H1 (cell line): Measurements from ENCODE around the gene DHCR7. TPM values are rescaled to one million over a fixed set of nuclear protein-coding genes. Genes with fewer than 3 reads are reported as not detected.
A peak's percentile ranks its signal among the peaks of the same experiment; 100 is the strongest.

Experiments
- CTCF ChIA-PET: fragments of 300-600 bp; sonication (Branson Sonifier 250); formaldehyde crosslinking; loops from one replicate; lab custom pipeline; 2021; ENCODE audit not compliant: partially characterized antibody; lab: Charles Lee
- POLR2A ChIA-PET: fragments of 300-600 bp; sonication (Branson Sonifier 250); formaldehyde crosslinking; loops from one replicate; lab custom pipeline; 2021; ENCODE audit warnings: inconsistent platforms; ENCODE audit not compliant: partially characterized antibody; lab: Charles Lee
- DNase-seq, 2 experiments: peaks; one replicate each; pipeline versions ENCODE4 v3.0.0 to v3.0.0-alpha.2; 2010 to 2022; ENCODE audit warnings: low spot score in 2 of 2, low read depth in 1 of 2, mixed read lengths in 1 of 2
- FAIRE-seq: peaks from 2 replicates; lab custom pipeline; 2011; peaks lifted over from hg19 to GRCh38; lab: Jason Lieb, UNC
- H2AFZ ChIP-seq: 2 replicates; pipeline ENCODE4 v1.8.1; 2012; ENCODE audit warnings: low read length, inconsistent platforms
- H2AK5ac ChIP-seq: 2 replicates; pipeline ENCODE4 v1.6.1; 2013; ENCODE audit warnings: low read depth, low read length
- H2BK120ac ChIP-seq: replicated peaks from 2 replicates; pipeline ENCODE3; 2013; ENCODE audit warnings: low read depth, low read length, inconsistent platforms
- H2BK12ac ChIP-seq: 2 replicates; pipeline ENCODE4 v1.6.1; 2013; ENCODE audit warnings: low read depth, low read length
- H2BK15ac ChIP-seq: 2 replicates; pipeline ENCODE4 v1.6.1; 2013; ENCODE audit warnings: low read length
- H2BK20ac ChIP-seq: 2 replicates; pipeline ENCODE4 v1.6.1; 2013; ENCODE audit warnings: low read length
- H2BK5ac ChIP-seq: 2 replicates; pipeline ENCODE4 v1.6.1; 2013; ENCODE audit warnings: low read depth, low read length
- H3K14ac ChIP-seq: 2 replicates; pipeline ENCODE4 v1.6.1; 2013; ENCODE audit warnings: inconsistent platforms; ENCODE audit not compliant: insufficient read length
- H3K18ac ChIP-seq: 2 replicates; pipeline ENCODE4 v1.6.1; 2013; ENCODE audit warnings: low read length; ENCODE audit errors: extremely low read depth
- H3K23ac ChIP-seq: 2 replicates; pipeline ENCODE4 v1.6.1; 2013; ENCODE audit warnings: inconsistent platforms; ENCODE audit not compliant: insufficient read length
- H3K23me2 ChIP-seq: 2 replicates; pipeline ENCODE4 v1.6.1; 2013; ENCODE audit warnings: low read depth, low read length
- H3K27ac ChIP-seq: 2 replicates; pipeline ENCODE4 v1.6.1; 2011; ENCODE audit warnings: low read depth, low read length, inconsistent platforms
- H3K27me3 ChIP-seq, 4 experiments: replicated peaks in 1 of 4; 1 replicate in 1 of 4; 2 replicates in 3 of 4; pipeline versions ENCODE4 v1.6.1 to v1.8.1; 2011 to 2013; ENCODE audit warnings: low read length in 3 of 4, mild to moderate bottlenecking in 3 of 4, inconsistent platforms in 2 of 4, mixed read lengths in 2 of 4, moderate library complexity in 1 of 4; ENCODE audit not compliant: control insufficient read depth in 3 of 4, insufficient read depth in 3 of 4; ENCODE audit errors: extremely low read depth in 1 of 4
- H3K36me3 ChIP-seq, 4 experiments: 2 replicates each; pipeline versions ENCODE4 v1.6.1 to v1.8.1; 2011 to 2013; ENCODE audit warnings: mild to moderate bottlenecking in 4 of 4, low read length in 3 of 4, moderate library complexity in 2 of 4, control low read depth in 1 of 4, inconsistent platforms in 1 of 4; ENCODE audit not compliant: insufficient read depth in 4 of 4, control insufficient read depth in 2 of 4
- H3K4ac ChIP-seq: replicated peaks from 2 replicates; pipeline ENCODE3; 2013; ENCODE audit warnings: low read length, low read depth, mixed read lengths, inconsistent platforms; ENCODE audit not compliant: insufficient read length
- H3K4me1 ChIP-seq, 4 experiments: replicated peaks in 1 of 4; 1 replicate in 1 of 4; 2 replicates in 3 of 4; pipeline versions ENCODE4 v1.6.1 to v1.8.1; 2011 to 2013; ENCODE audit warnings: low read length in 3 of 4, inconsistent platforms in 2 of 4, mixed read lengths in 1 of 4; ENCODE audit not compliant: insufficient read depth in 4 of 4, control insufficient read depth in 3 of 4
- H3K4me2 ChIP-seq, 2 experiments: 2 replicates each; pipeline versions ENCODE4 v1.6.1 to v1.8.1; 2011 to 2013; ENCODE audit warnings: low read depth in 2 of 2, low read length in 2 of 2, control low read depth in 1 of 2, inconsistent platforms in 1 of 2, mild to moderate bottlenecking in 1 of 2; ENCODE audit not compliant: insufficient read depth in 1 of 2
- H3K4me3 ChIP-seq, 4 experiments: fragments of 200-600, 300-600 bp in 1 of 4; sonication (generic), shearing (Covaris generic), sonication (Bioruptor Twin) in 1 of 4; 2 replicates each; pipeline versions ENCODE4 v1.5.1 to v1.8.1; 2011 to 2016; ENCODE audit warnings: low read length in 4 of 4, low read depth in 3 of 4, control low read depth in 2 of 4, inconsistent platforms in 2 of 4, mild to moderate bottlenecking in 2 of 4, mixed read lengths in 1 of 4, moderate library complexity in 1 of 4; ENCODE audit not compliant: insufficient read depth in 2 of 4; ENCODE audit errors: extremely low read depth in 1 of 4
- H3K56ac ChIP-seq: replicated peaks from 2 replicates; pipeline ENCODE3; 2013; ENCODE audit warnings: low read depth, mild to moderate bottlenecking, mixed read lengths, low read length, inconsistent platforms; ENCODE audit not compliant: insufficient read length
- H3K79me1 ChIP-seq: 2 replicates; pipeline ENCODE4 v1.6.1; 2013; ENCODE audit warnings: low read depth, low read length, control low read depth
- H3K79me2 ChIP-seq, 2 experiments: 2 replicates each; pipeline versions ENCODE4 v1.6.1 to v1.8.1; 2012 to 2013; ENCODE audit warnings: low read length in 2 of 2, mild to moderate bottlenecking in 2 of 2, inconsistent platforms in 1 of 2; ENCODE audit not compliant: insufficient read depth in 2 of 2, control insufficient read depth in 1 of 2
- H3K9ac ChIP-seq, 4 experiments: replicated peaks in 1 of 4; 1 replicate in 1 of 4; 2 replicates in 3 of 4; pipeline versions ENCODE4 v1.6.1 to v1.8.1; 2011 to 2013; ENCODE audit warnings: low read depth in 3 of 4, low read length in 3 of 4, control low read depth in 2 of 4, mild to moderate bottlenecking in 2 of 4, moderate library complexity in 2 of 4, inconsistent platforms in 1 of 4; ENCODE audit errors: extremely low read depth in 1 of 4
- H3K9me3 ChIP-seq, 2 experiments: 2 replicates each; pipeline versions ENCODE4 v1.6.1 to v1.8.1; 2012 to 2013; ENCODE audit warnings: mild to moderate bottlenecking in 2 of 2, moderate library complexity in 2 of 2, control low read depth in 1 of 2, inconsistent platforms in 1 of 2, low read depth in 1 of 2, low read length in 1 of 2, mixed read lengths in 1 of 2; ENCODE audit not compliant: insufficient read depth in 2 of 2
- H4K20me1 ChIP-seq, 2 experiments: replicated peaks in 1 of 2; 2 replicates each; pipeline versions ENCODE3 to v1.8.1; 2011 to 2013; ENCODE audit warnings: inconsistent platforms in 2 of 2, low read length in 2 of 2, mild to moderate bottlenecking in 1 of 2; ENCODE audit not compliant: insufficient read depth in 2 of 2, control insufficient read depth in 1 of 2
- H4K5ac ChIP-seq: 2 replicates; pipeline ENCODE4 v1.6.1; 2013; ENCODE audit warnings: low read length, low read depth, mixed read lengths, inconsistent platforms; ENCODE audit not compliant: insufficient read length
- H4K8ac ChIP-seq: 2 replicates; pipeline ENCODE4 v1.8.0; 2013; ENCODE audit warnings: mild to moderate bottlenecking, moderate library complexity, low read length, inconsistent platforms; ENCODE audit not compliant: insufficient read depth; ENCODE audit errors: extremely low read depth
- H4K91ac ChIP-seq: replicated peaks from 2 replicates; pipeline ENCODE3; 2013; ENCODE audit warnings: low read length, mixed read lengths, inconsistent platforms; ENCODE audit not compliant: insufficient read length
- ASH2L ChIP-seq: fragments of 200-600, 300-600 bp; sonication (generic); IDR thresholded peaks from one replicate; pipeline ENCODE4 v1.7.1; 2017; ENCODE audit warnings: low read length
- CEBPB ChIP-seq: IDR thresholded peaks from 2 replicates; pipeline ENCODE4 v1.6.1; 2012; ENCODE audit warnings: low read depth, low read length
- GTF2F1 ChIP-seq: IDR thresholded peaks from 2 replicates; pipeline ENCODE4 v1.6.1; 2012; ENCODE audit warnings: low read depth, low read length, improper control_type of control experiment, borderline replicate concordance
- JUND ChIP-seq: IDR thresholded peaks from 2 replicates; pipeline ENCODE4 v1.6.1; 2011; ENCODE audit warnings: mild to moderate bottlenecking, improper control_type of control experiment, low read length
- SUZ12 ChIP-seq: fragments of 200-600 bp; sonication (generic); IDR thresholded peaks from 2 replicates; pipeline ENCODE4 v1.6.1; 2012; ENCODE audit warnings: mild to moderate bottlenecking, inconsistent platforms, low read length, moderate library complexity, mixed read lengths
- TAF7 ChIP-seq: optimal IDR thresholded peaks from 2 replicates; pipeline ENCODE3; 2011; ENCODE audit warnings: low read depth, mild to moderate bottlenecking, inconsistent platforms, low read length, moderate library complexity, borderline replicate concordance
- ZNF274 ChIP-seq: IDR thresholded peaks from 2 replicates; pipeline ENCODE4 v1.7.0; 2012; ENCODE audit warnings: low read length, borderline replicate concordance; ENCODE audit errors: extremely low read depth
- WGBS, 2 experiments: shearing (Covaris generic) in 1 of 2; methylation state at CpG; one replicate each; pipeline versions ENCODE4 v1.1.6 to v1.1.7; 2013 to 2015; ENCODE audit warnings: low lambda C conversion rate in 2 of 2, mixed read lengths in 2 of 2, inconsistent platforms in 1 of 2, low coverage in 1 of 2, missing lambda C conversion rate in 1 of 2; ENCODE audit not compliant: insufficient replicate concordance in 2 of 2, insufficient coverage in 1 of 2, insufficient read length in 1 of 2; ENCODE audit errors: extremely low coverage in 1 of 2, missing lambda C conversion rate in 1 of 2; 5-methylcytosine and 5-hydroxymethylcytosine counted together
- polyA plus RNA-seq, 7 experiments: library from polyadenylated mRNA; depleted of rRNA in 3 of 7; stranded (reverse) in 5 of 7; unstranded in 2 of 7; fragments of >200 nt in 5 of 7; fragments of 200-250 nt in 2 of 7; gene quantifications; 1 replicate in 5 of 7; 2 replicates in 1 of 7; 4 replicates in 1 of 7; pipeline versions ENCODE4 v1.2.1 to v1.2.3, GENCODE V29; 2011 to 2013; ENCODE audit warnings: missing spikeins in 2 of 7, mixed read lengths in 2 of 7
- total RNA-seq: library from RNA; stranded (reverse); fragmentation: NEBNext Ultra II Directional; extraction: Animal tissue kit (Norgen Biotek cat#: 25700); gene quantifications from 2 replicates; pipeline ENCODE4 v1.2.1, GENCODE V29; 2021

DHCR7 gene
- total and polyA plus RNA-seq, 2 of the 8 experiments (the other 6 are each of a cell fraction or from before 2014, with no cell fraction given) = 144 to 157 TPM

DNA sequence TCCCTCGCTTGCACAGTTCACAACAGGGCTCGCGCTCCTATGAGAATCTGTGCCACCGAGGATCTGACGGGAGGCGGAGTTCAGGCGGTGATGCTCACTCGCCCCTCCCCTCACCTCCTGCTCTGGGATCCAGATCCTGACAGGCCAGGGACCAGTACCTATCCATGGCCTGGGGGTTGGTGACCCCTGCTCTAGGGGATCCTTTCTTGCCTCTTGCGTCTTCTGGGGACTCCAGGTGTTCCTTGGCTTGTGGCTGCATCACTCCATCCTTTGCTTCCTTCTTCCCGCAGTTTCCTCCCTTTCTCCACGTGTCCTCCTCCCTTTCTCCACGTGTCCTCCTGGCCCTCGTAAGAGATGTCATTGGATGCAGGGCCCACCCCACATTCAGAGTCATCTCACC lies 48.2 kb upstream of the DHCR7 start:
- Histone ChIP-seq H4K91ac (no peak overlapping the region), H2BK5ac (no peak overlapping the region; the same call in 1 of the 2 replicates), H3K9ac (no peak overlapping the region), H3K36me3 (peaks cover 3 to 13% (median 6%) of the 10 kb centered on the region in 4 experiments; a peak in 5 of 8 replicates), H2AFZ (no peak overlapping the region), H2BK120ac (no peak overlapping the region), H4K5ac (no peak overlapping the region), H2BK12ac (no peak overlapping the region), H2AK5ac (no peak overlapping the region), H4K20me1 (peaks cover 0 to 5% of the 10 kb centered on the region in 2 experiments), H3K56ac (no peak overlapping the region), H2BK20ac (no peak overlapping the region), H3K4me2 (no peak overlapping the region), H3K4me3 (no peak overlapping the region), H3K4ac (no peak overlapping the region), H4K8ac (no peak overlapping the region), H3K27me3 (no peaks in the 10 kb centered on the region), H3K4me1 (no peaks in the 10 kb centered on the region), H3K23ac (no peak overlapping the region), H3K79me1 (no peaks in the 10 kb centered on the region)
- FAIRE-seq (no peak), DNase-seq (peak in 1 of 2 experiments; percentile 19)
- ChIA-PET POLR2A (no interaction called here), CTCF (no interaction called here)
- 95% methylated on average over 11 of the region's 13 CpGs; no CpG with 5 or more reads in 1 of the 2 experiments for WGBS, 2 experiments
- no peak for TF ChIP-seq ASH2L
- TF ChIP-seq TAF7 = no peak
- TF ChIP-seq ZNF274 = no peak
- no peak for TF ChIP-seq JUND
- TF ChIP-seq GTF2F1 = no peak
- TF ChIP-seq SUZ12 = no peak
- no peak for TF ChIP-seq CEBPB
- TF ChIP-seq, all 59 proteins: peak for 0
- Histone ChIP-seq H3K18ac (no peak overlapping the region), H2BK15ac (no peak overlapping the region), H3K9me3 (no peaks in the 10 kb centered on the region), H3K14ac (no peak overlapping the region), H3K79me2 (no peaks in the 10 kb centered on the region), H3K27ac (no peak overlapping the region), H3K23me2 (no peaks in the 10 kb centered on the region)
